GM19395 (cell line): ENCODE data around the gene STK32C.

ENCODE experiments used
- ATAC-seq: cut with Tn5 transposase; IDR thresholded peaks from one replicate; pipeline ENCODE4 v1.9.1; 2021; ENCODE audit warnings: mild to moderate bottlenecking, moderate library complexity; ENCODE audit not compliant: unreplicated experiment

STK32C gene

GRCh38 chr10:132283604-132284382, 24.0 kb downstream of the STK32C start:
- ATAC-seq = no peak

DNA sequence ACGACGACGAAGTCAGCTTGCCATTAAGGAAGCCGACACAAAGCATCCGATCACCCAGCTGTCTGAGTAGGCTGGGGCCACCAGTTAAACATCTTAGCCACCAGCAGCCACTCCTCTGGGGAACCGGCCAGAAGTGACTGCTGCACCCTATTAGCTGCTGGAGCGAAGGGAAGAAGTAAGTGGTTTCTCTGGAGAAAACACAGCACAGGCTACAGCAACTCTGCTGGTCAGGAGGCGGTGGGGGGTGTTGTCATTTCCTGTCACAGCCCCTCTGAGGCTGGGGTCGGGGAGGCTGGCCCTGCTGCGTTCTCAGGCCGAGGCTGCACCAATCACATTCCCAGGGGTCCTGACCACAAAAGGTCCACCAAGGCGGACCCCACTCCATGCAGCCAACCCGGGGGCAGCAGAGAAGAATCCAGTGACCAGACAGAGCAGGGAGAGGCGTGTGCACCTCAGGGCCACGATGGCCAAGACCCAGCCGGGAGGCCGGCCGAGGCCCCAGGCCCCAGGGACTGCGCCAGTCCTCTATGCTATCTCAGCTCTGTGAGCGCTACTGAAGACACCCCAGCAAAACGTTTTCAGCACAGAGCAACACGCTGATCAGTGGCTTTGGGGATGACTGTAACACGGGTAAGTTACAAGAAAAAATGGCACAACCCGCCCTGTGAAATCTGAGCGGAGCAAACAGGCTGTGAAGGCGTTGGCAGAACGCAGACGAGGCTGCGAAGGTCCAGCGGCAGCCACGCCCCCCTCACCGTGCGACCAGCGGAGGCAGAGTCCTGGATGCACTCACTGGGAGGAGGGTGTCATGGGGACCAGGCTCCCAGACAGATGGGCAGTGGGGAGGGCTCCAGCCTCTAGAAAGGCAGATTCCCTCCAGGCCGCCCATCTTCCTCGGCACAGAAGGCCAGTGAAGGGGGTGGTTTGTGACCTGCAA, 24.8 kb downstream of the STK32C start:
- ATAC-seq = no peak

- no peak for ATAC-seq
Measured at GRCh38 chr10:132281915-132282666, 25.7 kb downstream of the STK32C start.

DNA sequence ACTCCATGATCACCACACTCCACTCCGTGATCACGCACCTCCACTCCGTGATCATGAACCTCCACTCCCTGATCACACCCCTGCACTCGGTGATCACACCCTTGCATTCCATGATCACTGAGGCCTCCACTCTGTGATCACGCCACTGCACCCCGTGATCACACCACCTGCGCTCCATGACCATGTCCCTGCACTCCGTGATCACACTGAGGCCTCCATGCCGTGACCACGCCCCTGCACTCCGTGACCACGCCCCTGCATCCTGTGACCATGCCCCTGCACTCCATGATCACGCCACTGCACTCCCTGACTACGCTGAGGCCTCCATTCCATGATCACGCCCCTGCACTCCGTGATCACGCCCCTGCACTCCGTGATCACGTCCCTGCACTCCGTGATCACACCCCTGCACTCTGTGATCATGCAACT, 27.1 kb downstream of the STK32C start:
- ATAC-seq = no peak

DNA sequence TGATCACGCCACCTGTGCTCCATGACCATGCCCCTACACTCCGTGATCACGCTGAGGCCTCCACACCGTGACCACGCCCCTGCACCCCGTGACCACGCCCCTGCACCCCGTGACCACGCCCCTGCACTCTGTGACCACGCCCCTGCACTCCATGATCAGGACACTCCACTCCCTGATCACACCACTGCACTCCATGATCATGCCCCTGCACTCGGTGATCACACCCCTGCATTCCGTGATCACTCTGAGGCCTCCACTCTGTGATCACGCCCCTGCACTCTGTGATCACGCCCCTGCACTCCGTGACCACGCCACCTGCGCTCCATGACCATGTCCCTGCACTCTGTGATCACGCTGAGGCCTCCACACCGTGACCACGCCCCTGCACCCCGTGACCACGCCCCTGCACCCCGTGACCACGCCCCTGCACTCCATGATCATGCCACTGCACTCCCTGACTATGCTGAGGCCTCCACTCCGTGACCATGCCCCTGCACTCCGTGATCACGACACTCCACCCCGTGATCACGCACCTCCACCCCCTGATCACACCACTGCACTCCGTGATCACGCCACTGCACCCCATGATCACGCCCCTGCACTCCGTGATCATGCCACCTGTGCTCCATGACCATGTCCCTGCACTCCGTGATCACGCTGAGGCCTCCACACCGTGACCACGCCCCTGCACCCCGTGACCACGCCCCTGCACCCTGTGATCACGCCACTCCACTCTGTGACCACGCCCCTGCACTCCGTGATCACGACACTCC, 27.7 kb downstream of the STK32C start:
- ATAC-seq = no peak

DNA sequence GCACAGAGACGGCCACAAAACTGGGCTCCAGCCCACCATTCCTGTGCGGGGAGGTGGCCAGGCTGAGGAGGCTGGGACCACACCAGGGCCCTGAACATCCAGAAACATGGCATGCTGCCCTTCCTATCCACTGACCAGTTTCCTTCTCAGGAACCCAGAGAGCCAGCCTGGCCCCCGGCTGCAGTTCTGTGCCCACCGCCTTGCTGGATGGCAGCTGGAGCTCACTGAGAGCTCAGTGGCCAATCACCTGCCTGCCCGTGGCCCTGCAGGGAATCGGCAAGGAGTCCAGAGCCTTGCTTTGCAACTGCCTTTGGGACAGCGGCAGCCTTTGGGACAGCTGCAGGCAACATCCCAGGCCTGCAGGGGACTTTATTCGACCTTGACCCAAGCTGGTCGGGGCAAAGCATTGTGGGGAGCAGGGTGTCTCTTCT, 30.4 kb downstream of the STK32C start:
- ATAC-seq = no peak

GRCh38 chr10:132276706-132277105, 31.0 kb downstream of the STK32C start:
- ATAC-seq = no peak

- ATAC-seq = no peak
Measured at GRCh38 chr10:132276179-132276675, 31.5 kb downstream of the STK32C start.

DNA sequence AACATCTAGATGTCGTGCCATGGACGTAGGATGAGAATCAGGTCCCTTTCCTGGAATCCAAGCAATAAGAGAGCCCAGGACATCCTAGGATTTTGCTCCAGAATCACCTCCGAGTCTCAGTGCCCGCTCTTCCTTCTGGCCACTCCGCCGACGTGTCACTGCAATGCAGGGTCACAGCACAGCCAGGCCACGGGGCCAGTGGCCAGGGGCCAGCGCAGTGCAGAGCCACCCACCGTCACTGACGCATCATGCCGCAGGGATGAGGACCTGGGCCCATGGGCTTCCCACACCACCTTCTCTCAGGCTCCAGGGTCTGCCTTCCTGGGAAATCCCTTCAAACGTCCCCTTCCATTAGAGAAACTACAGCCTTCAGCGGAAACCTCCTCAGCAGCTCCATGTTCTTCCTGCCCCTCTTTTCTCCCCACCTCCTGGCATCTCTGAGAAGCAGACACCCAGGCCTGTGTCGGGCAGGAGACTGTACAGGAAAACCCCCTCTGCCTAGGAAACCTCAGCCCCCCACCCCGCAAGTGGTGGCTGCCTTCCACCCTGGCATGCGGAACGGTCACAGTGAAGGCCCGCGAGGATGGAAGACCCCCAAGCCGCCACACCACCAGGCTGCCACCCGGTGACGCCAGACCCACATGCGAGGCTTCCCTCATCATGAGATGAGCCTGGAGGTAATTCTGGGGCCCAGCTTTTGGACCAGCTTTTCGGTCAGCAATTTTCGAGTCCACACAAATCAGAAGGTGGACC, 32.1 kb downstream of the STK32C start:
- no peak for ATAC-seq

GRCh38 chr10:132274986-132275385, 32.8 kb downstream of the STK32C start:
- ATAC-seq = no peak

- ATAC-seq = no peak
Measured at GRCh38 chr10:132274581-132274980, 33.2 kb downstream of the STK32C start.

- no peak for ATAC-seq
Measured at GRCh38 chr10:132273966-132274365, 33.8 kb downstream of the STK32C start.

- ATAC-seq = no peak
Measured at GRCh38 chr10:132273304-132273944, 34.3 kb downstream of the STK32C start.

DNA sequence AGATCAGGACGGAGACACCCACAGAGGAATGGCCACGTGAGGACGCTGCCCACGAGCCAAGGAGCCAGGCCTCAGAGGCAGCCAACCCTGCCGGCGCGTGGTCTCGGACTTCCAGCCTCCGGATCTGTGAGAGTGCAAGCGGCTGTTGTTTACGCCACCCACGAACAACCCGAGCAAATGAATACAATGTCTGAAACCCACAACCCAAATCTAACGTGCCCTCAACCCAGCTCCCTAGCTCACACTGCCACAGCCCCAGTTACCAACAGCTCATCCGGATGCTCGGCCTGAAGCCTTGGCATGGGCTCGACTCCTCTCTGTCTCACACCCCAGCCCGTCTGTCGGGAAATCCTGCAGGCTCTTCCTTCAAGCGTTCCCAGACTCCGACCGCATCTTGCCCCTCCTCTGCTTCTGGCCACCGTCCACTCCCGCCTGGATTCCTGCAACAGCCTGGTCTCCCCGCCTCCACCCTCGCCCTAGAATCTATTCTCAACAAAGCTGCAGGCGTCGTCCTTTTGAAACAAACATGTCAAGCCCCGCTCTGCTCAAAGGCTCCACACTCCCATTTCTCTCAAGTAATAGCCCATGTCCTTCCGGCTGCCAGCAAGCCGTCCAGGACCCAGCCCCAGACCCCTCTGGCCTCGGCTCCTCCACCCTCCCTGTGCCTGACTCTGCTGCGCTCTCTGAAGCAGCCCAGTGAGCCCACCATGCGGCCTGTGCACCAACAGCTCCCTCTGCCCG, 35.3 kb downstream of the STK32C start:
- ATAC-seq = no peak

GRCh38 chr10:132271458-132272230, 36.1 kb downstream of the STK32C start:
- ATAC-seq = no peak

- no peak for ATAC-seq
Measured at GRCh38 chr10:132270721-132271457, 36.9 kb downstream of the STK32C start.

- no peak for ATAC-seq
Measured at GRCh38 chr10:132270256-132270655, 37.5 kb downstream of the STK32C start.
